Measurements from ENCODE around the gene LST1. TPM values are rescaled to one million over a fixed set of nuclear protein-coding genes. Genes with fewer than 3 reads are reported as not detected.

The LST1 gene
- total RNA-seq, 2 experiments from 2014 or later = 3.0 to 4.2 TPM

DNA sequence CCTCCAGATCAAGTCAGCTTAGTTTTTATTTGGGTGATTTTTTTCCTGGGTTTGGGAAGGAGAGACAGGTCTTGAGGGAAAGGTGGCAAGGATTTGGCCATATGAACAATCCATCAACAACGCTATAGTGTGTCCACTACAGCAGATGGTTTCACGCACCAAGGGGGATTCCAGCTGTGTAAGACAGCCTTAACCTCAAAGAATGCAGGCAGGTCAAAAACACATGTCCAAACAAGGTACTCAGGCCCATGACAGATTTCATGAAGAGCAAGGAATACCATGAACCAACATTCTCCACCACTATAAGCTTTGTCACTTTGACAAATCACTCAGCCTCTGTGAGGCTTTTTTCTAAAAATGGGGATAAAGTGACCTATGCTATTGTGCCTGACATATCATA is 30.9 kb downstream of the LST1 start:
- POLR2A ChIA-PET = interaction anchor here (0.6 to 1.3 kb wide), 3 partner anchors 10 to 76 kb away, joined by 3 to 4 read pairs (median 4); partner anchors contain the start of gene DDX39B

DNA sequence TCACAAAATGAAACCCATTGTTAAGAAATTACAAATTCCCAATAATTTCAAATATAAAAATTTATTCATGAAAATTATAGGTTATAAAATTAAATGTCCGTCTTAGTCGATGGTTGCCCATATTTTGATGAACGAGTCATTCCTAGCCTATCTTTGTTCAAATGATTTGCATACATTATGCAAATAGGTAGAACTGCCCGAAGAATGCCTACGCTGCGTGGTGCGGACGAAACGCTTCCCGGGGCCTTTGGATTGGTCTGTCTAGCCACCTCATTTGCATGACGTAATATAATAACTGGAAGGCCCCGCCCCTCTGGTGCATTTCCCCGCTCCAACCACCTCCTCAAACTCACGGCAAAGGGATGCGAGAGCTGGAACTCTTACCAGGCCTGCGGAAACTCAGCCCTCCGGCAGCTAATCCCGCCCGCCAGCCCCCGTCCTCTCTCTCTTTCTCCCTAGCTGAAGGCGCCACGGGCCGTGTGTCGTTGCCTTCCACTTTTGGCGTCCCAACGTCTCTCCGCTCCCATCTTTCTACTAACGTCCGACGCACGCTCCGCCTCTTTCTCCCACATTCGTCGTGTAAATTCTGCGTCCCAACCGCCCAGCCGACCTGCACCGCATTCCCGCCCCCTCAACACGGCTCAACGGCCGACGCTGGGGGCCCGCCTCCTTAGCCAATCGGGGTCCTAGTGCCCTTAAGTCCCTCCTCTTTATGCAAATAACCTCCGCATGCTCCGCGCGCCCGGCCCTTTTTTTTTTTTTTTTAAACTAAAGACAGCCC is 33.9 kb downstream of the LST1 start:
- DNase-seq (ENCODE audit: low spot score) = peak; percentile 99
- peaks cover 42% of the 10 kb centered on the region for H3K4me1 ChIP-seq (ENCODE audit: insufficient read depth, low read length, poor library complexity, severe bottlenecking)
- H3K4me3 ChIP-seq (ENCODE audit: low read depth, low read length, poor library complexity, severe bottlenecking) = peak overlapping the region; percentile 83
- no peaks in the 10 kb centered on the region for H3K9me2 ChIP-seq (ENCODE audit: insufficient read depth, low read length)
- BruUV-seq (replicated peaks) = TSS peak; percentile 98
- no peaks in the 10 kb centered on the region for H3K9me3 ChIP-seq (ENCODE audit: low read length)
- POLR2A ChIA-PET = interaction anchor here (1.0 kb wide), 1 partner anchor 32 kb away, joined by 3 read pairs; the partner anchor contains the start of gene BAG6
- peaks cover 42% of the 10 kb centered on the region for H3K36me3 ChIP-seq (ENCODE audit: insufficient read depth, low read length)
- peak overlapping the region; percentile 66 for H3K4me2 ChIP-seq (ENCODE audit: low read length)
- TF ChIP-seq, protein P1, sequence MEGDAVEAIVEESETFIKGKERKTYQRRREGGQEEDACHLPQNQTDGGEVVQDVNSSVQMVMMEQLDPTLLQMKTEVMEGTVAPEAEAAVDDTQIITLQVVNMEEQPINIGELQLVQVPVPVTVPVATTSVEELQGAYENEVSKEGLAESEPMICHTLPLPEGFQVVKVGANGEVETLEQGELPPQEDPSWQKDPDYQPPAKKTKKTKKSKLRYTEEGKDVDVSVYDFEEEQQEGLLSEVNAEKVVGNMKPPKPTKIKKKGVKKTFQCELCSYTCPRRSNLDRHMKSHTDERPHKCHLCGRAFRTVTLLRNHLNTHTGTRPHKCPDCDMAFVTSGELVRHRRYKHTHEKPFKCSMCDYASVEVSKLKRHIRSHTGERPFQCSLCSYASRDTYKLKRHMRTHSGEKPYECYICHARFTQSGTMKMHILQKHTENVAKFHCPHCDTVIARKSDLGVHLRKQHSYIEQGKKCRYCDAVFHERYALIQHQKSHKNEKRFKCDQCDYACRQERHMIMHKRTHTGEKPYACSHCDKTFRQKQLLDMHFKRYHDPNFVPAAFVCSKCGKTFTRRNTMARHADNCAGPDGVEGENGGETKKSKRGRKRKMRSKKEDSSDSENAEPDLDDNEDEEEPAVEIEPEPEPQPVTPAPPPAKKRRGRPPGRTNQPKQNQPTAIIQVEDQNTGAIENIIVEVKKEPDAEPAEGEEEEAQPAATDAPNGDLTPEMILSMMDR (conservative IDR thresholded peaks at IDR 0.05; ENCODE audit: low read length) = no peak
- peak overlapping the region; percentile 94 for H3K27ac ChIP-seq (ENCODE audit: low read depth, low read length, poor library complexity, severe bottlenecking)
- peaks cover 18% of the 10 kb centered on the region for H4K20me1 ChIP-seq (ENCODE audit: insufficient read depth, low read length)
- intact Hi-C loops (cut with micrococcal nuclease; ENCODE audit: unreplicated experiment) = loop anchor here (1.0 to 5.0 kb wide), 5 partner anchors 32 to 211 kb away; partner anchors contain the start of gene BAG6
- peaks cover 40% of the 10 kb centered on the region for H3K79me2 ChIP-seq (ENCODE audit: insufficient read depth, low read depth, low read length)
- CTCF ChIA-PET (ENCODE audit: unreplicated experiment) = no interaction called here
- H2AFZ ChIP-seq (ENCODE audit: low read length) = peak overlapping the region; percentile 23; the same call in 1 of the 2 replicates

More for the DNA sequence above, 30.9 kb downstream of the LST1 start:
- DNase-seq (ENCODE audit: low spot score) = no peak
- CTCF ChIA-PET (ENCODE audit: unreplicated experiment) = no interaction called here
- H3K79me2 ChIP-seq (ENCODE audit: insufficient read depth, low read depth, low read length) = peaks cover 14% of the 10 kb centered on the region
- H3K9me3 ChIP-seq (ENCODE audit: low read length) = no peaks in the 10 kb centered on the region
- no TSS peak for BruUV-seq (replicated peaks)
- H3K4me1 ChIP-seq (ENCODE audit: insufficient read depth, low read length, poor library complexity, severe bottlenecking) = peaks cover 44% of the 10 kb centered on the region
- no peak overlapping the region for H3K27ac ChIP-seq (ENCODE audit: low read depth, low read length, poor library complexity, severe bottlenecking)
- H3K9me2 ChIP-seq (ENCODE audit: insufficient read depth, low read length) = no peaks in the 10 kb centered on the region
- peak overlapping the region; percentile 76; the same call in 1 of the 2 replicates for H3K4me2 ChIP-seq (ENCODE audit: low read length)
- H4K20me1 ChIP-seq (ENCODE audit: insufficient read depth, low read length) = peaks cover 8% of the 10 kb centered on the region
- intact Hi-C loops (cut with micrococcal nuclease; ENCODE audit: unreplicated experiment) = no loop called here
- H2AFZ ChIP-seq (ENCODE audit: low read length) = no peak overlapping the region
- no peak for TF ChIP-seq EZH2phosphoT487 (IDR thresholded peaks at IDR 0.05; ENCODE audit: borderline replicate concordance, low read depth, low read length)
- TF ChIP-seq, protein P1 (conservative IDR thresholded peaks at IDR 0.05; ENCODE audit: low read length) = no peak
- peaks cover 12% of the 10 kb centered on the region for H3K36me3 ChIP-seq (ENCODE audit: insufficient read depth, low read length)
- H3K4me3 ChIP-seq (ENCODE audit: low read depth, low read length, poor library complexity, severe bottlenecking) = peak overlapping the region; percentile 61

All from OCI-LY7 (cell line).